Neural cell (in vitro differentiated cells): ENCODE results near the gene ARL6IP4. TPM values are rescaled to one million over a fixed set of nuclear protein-coding genes. Genes with fewer than 3 reads are reported as not detected.

Experiments
- H2AFZ ChIP-seq: fragments of 200-600, 300-800 bp; sonication (generic), shearing (Covaris generic); 2 replicates; pipeline ENCODE4 v1.6.0; 2014; ENCODE audit warnings: low read depth, mild to moderate bottlenecking, antibody characterized with exemption, low read length, moderate library complexity
- H3F3A ChIP-seq: fragments of 200-600 bp; shearing (Covaris generic); 2 replicates; pipeline ENCODE4 v1.6.1; 2016; ENCODE audit warnings: mild to moderate bottlenecking, moderate library complexity, mixed read lengths, antibody characterized with exemption, low read length; ENCODE audit not compliant: insufficient read depth, poor library complexity, severe bottlenecking
- H3K27ac ChIP-seq: fragments of 200-600, 300-800 bp; sonication (generic), shearing (Covaris generic); 2 replicates; pipeline ENCODE4 v1.5.1; 2014; ENCODE audit warnings: mild to moderate bottlenecking, low read length, moderate library complexity
- H3K27me3 ChIP-seq: fragments of 300-800, 200-600 bp; sonication (generic), shearing (Covaris generic); 2 replicates; pipeline ENCODE4 v1.6.0; 2014; ENCODE audit warnings: mild to moderate bottlenecking, low read depth, low read length, moderate library complexity; ENCODE audit not compliant: insufficient read depth
- H3K36me3 ChIP-seq: fragments of 300-800, 200-600 bp; sonication (generic), shearing (Covaris generic); 2 replicates; pipeline ENCODE4 v1.5.1; 2014; ENCODE audit warnings: mild to moderate bottlenecking, antibody characterized with exemption, low read length, moderate library complexity; ENCODE audit not compliant: insufficient read depth
- H3K4me2 ChIP-seq: fragments of 300-800, 200-600 bp; sonication (generic), shearing (Covaris generic); 2 replicates; pipeline ENCODE4 v1.6.0; 2014; ENCODE audit warnings: mild to moderate bottlenecking, low read length
- H3K4me3 ChIP-seq: fragments of 300-800, 200-600 bp; sonication (generic), shearing (Covaris generic); 2 replicates; pipeline ENCODE4 v1.5.1; 2014; ENCODE audit warnings: mild to moderate bottlenecking, low read length, moderate library complexity
- H3K79me2 ChIP-seq: fragments of 200-600 bp; shearing (Covaris generic); replicated peaks from 2 replicates; pipeline ENCODE4 v1.6.0; 2014; ENCODE audit warnings: mild to moderate bottlenecking, low read length, moderate library complexity; ENCODE audit not compliant: insufficient read depth
- H3K9ac ChIP-seq: fragments of 300-800, 200-600 bp; sonication (generic), shearing (Covaris generic); 2 replicates; pipeline ENCODE4 v1.6.1; 2016; ENCODE audit warnings: mild to moderate bottlenecking, low read length, mixed read lengths
- H3K9me2 ChIP-seq: fragments of 200-600 bp; shearing (Covaris generic); 2 replicates; pipeline ENCODE4 v1.6.1; 2016; ENCODE audit warnings: mild to moderate bottlenecking, low read length, mixed read lengths; ENCODE audit not compliant: insufficient read depth
- H3K9me3 ChIP-seq: fragments of 200-600, 300-800 bp; sonication (generic), shearing (Covaris generic); 2 replicates; pipeline ENCODE4 v1.6.1; 2016; ENCODE audit warnings: mild to moderate bottlenecking, mixed run types, low read length, moderate library complexity, mixed read lengths
- H4K20me1 ChIP-seq: fragments of 200-600 bp; shearing (Covaris generic); 2 replicates; pipeline ENCODE4 v1.6.1; 2016; ENCODE audit warnings: mild to moderate bottlenecking, mixed run types; ENCODE audit not compliant: insufficient read depth
- CTCF ChIP-seq: fragments of 450-650 bp; IDR thresholded peaks from 2 replicates; pipeline ENCODE4 v1.5.1; 2014; ENCODE audit warnings: antibody characterized with exemption, mild to moderate bottlenecking, moderate library complexity; ENCODE audit not compliant: poor library complexity, severe bottlenecking
- EP300 ChIP-seq: fragments of 450-650 bp; conservative IDR thresholded peaks from 2 replicates; pipeline ENCODE4 v1.6.1; 2014; ENCODE audit warnings: antibody characterized with exemption, mild to moderate bottlenecking, moderate library complexity; ENCODE audit not compliant: poor library complexity, severe bottlenecking
- EZH2 ChIP-seq: fragments of 200-600, 300-800 bp; shearing (Covaris generic), sonication (generic); IDR thresholded peaks from 2 replicates; pipeline ENCODE4 v1.6.1; 2014; ENCODE audit warnings: antibody characterized with exemption, low read length, borderline replicate concordance, mild to moderate bottlenecking; ENCODE audit not compliant: insufficient read depth, poor library complexity, severe bottlenecking
- MXI1 ChIP-seq: fragments of 450-650 bp; conservative IDR thresholded peaks from 2 replicates; pipeline ENCODE4 v1.6.1; 2014; ENCODE audit warnings: antibody characterized with exemption, mild to moderate bottlenecking; ENCODE audit not compliant: poor library complexity, severe bottlenecking
- POLR2AphosphoS5 ChIP-seq: IDR thresholded peaks from 2 replicates; pipeline ENCODE4 v1.6.1; 2012
- RAD21 ChIP-seq: fragments of 450-650 bp; conservative IDR thresholded peaks from 2 replicates; pipeline ENCODE4 v1.6.1; 2014; ENCODE audit warnings: antibody characterized with exemption, mild to moderate bottlenecking, moderate library complexity
- REST ChIP-seq: IDR thresholded peaks from 2 replicates; pipeline ENCODE4 v1.6.1; 2012; ENCODE audit warnings: borderline replicate concordance
- SMC3 ChIP-seq: fragments of 450-650 bp; conservative IDR thresholded peaks from 2 replicates; pipeline ENCODE4 v1.6.1; 2014; ENCODE audit warnings: antibody characterized with exemption, mild to moderate bottlenecking, moderate library complexity; ENCODE audit not compliant: poor library complexity
- TAF1 ChIP-seq: IDR thresholded peaks from 2 replicates; pipeline ENCODE4 v1.6.1; 2012; ENCODE audit warnings: low read depth
- polyA plus RNA-seq: library from polyadenylated mRNA; depleted of rRNA; stranded (reverse); fragments of >200 nt; gene quantifications from 2 replicates; pipeline ENCODE4 v1.2.3, GENCODE V29; 2014

ARL6IP4 gene
- polyA plus RNA-seq, 1 donor from 2014 or later = 190 TPM

GRCh38 chr12:123027726-123028445 is 47.4 kb downstream of the ARL6IP4 start:
- Histone ChIP-seq H3F3A (no peaks in the 10 kb centered on the region), H3K4me2 (no peak overlapping the region), H3K27me3 (no peaks in the 10 kb centered on the region), H3K9me3 (no peaks in the 10 kb centered on the region), H3K9ac (no peak overlapping the region), H3K4me3 (no peak overlapping the region), H2AFZ (no peak overlapping the region), H3K36me3 (no peaks in the 10 kb centered on the region), H3K79me2 (no peaks in the 10 kb centered on the region), H3K27ac (no peak overlapping the region), H4K20me1 (no peaks in the 10 kb centered on the region), H3K9me2 (no peaks in the 10 kb centered on the region)
- TF ChIP-seq REST = no peak
- no peak for TF ChIP-seq EZH2
- no peak for TF ChIP-seq CTCF
- TF ChIP-seq RAD21 = no peak
- no peak for TF ChIP-seq MXI1
- no peak for TF ChIP-seq SMC3
- TF ChIP-seq EP300 = no peak
- TF ChIP-seq TAF1 = no peak
- no peak for TF ChIP-seq POLR2AphosphoS5

- H3K27me3 ChIP-seq = no peaks in the 10 kb centered on the region
- H3K4me3 ChIP-seq = no peak overlapping the region
- no peaks in the 10 kb centered on the region for H3K9me2 ChIP-seq
- H3K9me3 ChIP-seq = no peaks in the 10 kb centered on the region
- H3K4me2 ChIP-seq = no peak overlapping the region
- no peaks in the 10 kb centered on the region for H3K79me2 ChIP-seq
- H3K27ac ChIP-seq = no peak overlapping the region
- no peaks in the 10 kb centered on the region for H3F3A ChIP-seq
- no peaks in the 10 kb centered on the region for H3K36me3 ChIP-seq
- H4K20me1 ChIP-seq = no peaks in the 10 kb centered on the region
- TF ChIP-seq EZH2 (no peak), POLR2AphosphoS5 (no peak), SMC3 (no peak), REST (no peak), CTCF (no peak)
- no peak overlapping the region for H2AFZ ChIP-seq
- no peak overlapping the region for H3K9ac ChIP-seq
Measured at GRCh38 chr12:123028475-123028874, 48.0 kb downstream of the ARL6IP4 start.
